A673 (cell line): ENCODE data around the gene DIDO1.

ENCODE experiments used
- EZH2 ChIP-seq: fragments of 200-600 bp; sonication (generic); IDR thresholded peaks from 2 replicates; pipeline ENCODE4 v1.6.1; 2017; ENCODE audit warnings: borderline replicate concordance, low read depth, mild to moderate bottlenecking, mixed read lengths, antibody characterized with exemption, low read length; ENCODE audit not compliant: poor library complexity, severe bottlenecking
- TF ChIP-seq, protein P1 (sequence below): fragments of 300-800, 200-600 bp; sonication (generic); conservative IDR thresholded peaks from 2 replicates; pipeline ENCODE4 v1.5.1; 2017; ENCODE audit warnings: low read depth, mild to moderate bottlenecking, antibody characterized with exemption, low read length, moderate library complexity, mixed read lengths

DNA sequence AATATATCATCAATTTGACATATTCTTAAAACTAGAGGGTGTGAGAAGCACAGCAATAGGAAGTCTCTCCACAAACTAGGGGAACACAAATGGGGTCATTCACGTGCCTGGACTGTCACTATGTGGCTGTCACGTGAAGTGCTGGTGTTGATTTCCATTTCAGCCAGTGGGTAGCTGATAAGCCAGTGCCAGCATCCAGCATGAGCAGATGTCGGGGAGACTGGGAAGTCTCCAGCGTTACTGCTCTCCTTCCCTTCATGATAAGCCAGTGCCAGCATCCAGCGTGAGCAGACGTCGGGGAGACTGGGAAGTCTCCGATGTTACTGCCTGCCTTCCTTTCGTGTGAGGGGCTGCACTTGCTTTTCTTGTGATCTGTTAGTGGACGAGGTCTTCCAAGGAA, 20.6 kb upstream of the DIDO1 start:
- TF ChIP-seq, protein P1, sequence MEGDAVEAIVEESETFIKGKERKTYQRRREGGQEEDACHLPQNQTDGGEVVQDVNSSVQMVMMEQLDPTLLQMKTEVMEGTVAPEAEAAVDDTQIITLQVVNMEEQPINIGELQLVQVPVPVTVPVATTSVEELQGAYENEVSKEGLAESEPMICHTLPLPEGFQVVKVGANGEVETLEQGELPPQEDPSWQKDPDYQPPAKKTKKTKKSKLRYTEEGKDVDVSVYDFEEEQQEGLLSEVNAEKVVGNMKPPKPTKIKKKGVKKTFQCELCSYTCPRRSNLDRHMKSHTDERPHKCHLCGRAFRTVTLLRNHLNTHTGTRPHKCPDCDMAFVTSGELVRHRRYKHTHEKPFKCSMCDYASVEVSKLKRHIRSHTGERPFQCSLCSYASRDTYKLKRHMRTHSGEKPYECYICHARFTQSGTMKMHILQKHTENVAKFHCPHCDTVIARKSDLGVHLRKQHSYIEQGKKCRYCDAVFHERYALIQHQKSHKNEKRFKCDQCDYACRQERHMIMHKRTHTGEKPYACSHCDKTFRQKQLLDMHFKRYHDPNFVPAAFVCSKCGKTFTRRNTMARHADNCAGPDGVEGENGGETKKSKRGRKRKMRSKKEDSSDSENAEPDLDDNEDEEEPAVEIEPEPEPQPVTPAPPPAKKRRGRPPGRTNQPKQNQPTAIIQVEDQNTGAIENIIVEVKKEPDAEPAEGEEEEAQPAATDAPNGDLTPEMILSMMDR = no peak
- no peak for TF ChIP-seq EZH2
